GM13976 (cell line): ENCODE results near the gene PDYN.

Experiments used
- DNase-seq: peaks from one replicate; pipeline ENCODE4 v3.0.0; 2012; ENCODE audit warnings: low spot score
- in situ Hi-C: fragments of 300-500 bp; cut with MboI; formaldehyde crosslinking; loops from one replicate; pipeline ENCODE4 v1.12.0; 2022; ENCODE audit warnings: low sequenced_read_pairs, mixed read lengths, inconsistent platforms; ENCODE audit not compliant: unreplicated experiment
- TF ChIP-seq, protein P1 (sequence below): IDR thresholded peaks from 2 replicates; pipeline ENCODE4 v1.5.1; 2012; ENCODE audit warnings: borderline replicate concordance, mild to moderate bottlenecking; ENCODE audit not compliant: insufficient read depth; ENCODE audit errors: extremely low read depth, missing control alignments, control extremely low read depth

The PDYN gene

DNA sequence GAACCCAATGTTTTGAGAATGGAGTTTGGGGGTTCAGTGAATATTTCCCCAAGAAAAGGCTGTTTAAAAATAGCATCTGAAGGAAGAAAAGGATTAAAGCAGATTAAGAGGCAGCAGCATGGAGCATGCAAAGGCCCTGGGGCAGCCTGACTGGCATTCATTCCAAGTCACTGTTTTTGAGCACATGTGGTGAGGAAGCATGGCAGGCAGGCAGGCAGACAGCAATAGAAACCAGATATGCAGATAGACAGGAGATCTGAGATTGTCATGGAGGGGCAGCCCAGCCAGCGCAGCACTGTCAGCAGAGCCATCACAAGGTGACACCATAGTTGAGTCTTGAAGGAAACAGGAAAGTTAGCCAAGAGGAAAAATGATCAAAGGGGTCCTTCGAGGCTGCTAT lies 60.9 kb downstream of the PDYN start:
- DNase-seq, result no peak
- TF ChIP-seq, protein P1, sequence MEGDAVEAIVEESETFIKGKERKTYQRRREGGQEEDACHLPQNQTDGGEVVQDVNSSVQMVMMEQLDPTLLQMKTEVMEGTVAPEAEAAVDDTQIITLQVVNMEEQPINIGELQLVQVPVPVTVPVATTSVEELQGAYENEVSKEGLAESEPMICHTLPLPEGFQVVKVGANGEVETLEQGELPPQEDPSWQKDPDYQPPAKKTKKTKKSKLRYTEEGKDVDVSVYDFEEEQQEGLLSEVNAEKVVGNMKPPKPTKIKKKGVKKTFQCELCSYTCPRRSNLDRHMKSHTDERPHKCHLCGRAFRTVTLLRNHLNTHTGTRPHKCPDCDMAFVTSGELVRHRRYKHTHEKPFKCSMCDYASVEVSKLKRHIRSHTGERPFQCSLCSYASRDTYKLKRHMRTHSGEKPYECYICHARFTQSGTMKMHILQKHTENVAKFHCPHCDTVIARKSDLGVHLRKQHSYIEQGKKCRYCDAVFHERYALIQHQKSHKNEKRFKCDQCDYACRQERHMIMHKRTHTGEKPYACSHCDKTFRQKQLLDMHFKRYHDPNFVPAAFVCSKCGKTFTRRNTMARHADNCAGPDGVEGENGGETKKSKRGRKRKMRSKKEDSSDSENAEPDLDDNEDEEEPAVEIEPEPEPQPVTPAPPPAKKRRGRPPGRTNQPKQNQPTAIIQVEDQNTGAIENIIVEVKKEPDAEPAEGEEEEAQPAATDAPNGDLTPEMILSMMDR, result no peak
- in situ Hi-C loops, result no loop called here

DNA sequence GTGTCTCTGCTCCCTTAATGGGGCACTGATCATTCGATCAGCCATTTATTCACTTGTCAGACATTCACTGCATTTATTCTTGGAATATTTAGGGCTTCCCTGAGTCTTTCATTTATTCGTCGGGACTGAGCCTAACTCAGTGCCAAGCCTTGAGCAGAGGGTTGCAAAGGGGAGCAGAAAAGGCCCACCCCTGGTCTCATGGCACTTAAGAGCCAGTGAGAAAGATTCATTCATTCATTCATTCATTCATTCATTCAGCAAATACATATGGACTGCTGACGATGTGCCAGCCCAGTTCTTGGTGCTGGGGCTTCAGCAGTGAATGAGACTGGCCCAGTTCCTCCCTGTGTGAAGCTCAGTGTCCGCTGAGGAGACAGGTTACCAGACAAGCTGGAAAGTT lies 62.0 kb downstream of the PDYN start:
- TF ChIP-seq, protein P1, result no peak
- in situ Hi-C loops, result no loop called here

DNA sequence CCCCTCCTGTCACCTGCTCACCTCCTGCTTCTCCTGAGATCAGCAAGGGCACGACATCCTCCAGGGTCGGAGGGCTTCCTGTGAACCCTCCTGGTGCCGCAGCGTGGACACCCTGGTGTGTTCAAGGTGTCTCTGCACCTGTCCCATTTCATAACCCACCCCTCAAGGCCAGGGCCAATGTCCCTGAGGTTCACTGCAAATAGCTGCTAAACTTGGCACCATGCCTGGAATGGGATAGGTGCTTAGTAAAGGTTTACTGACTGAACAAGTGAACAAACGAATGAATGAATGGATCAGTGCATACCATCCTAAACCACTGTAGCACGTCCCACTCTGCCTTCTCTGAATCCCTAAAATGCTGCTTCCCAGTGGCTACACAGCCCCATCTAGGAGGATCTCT lies 63.7 kb downstream of the PDYN start:
- no peak for DNase-seq
- in situ Hi-C loops, result no loop called here
- TF ChIP-seq, protein P1, result no peak

More for the DNA sequence above, 62.0 kb downstream of the PDYN start:
- no peak for DNase-seq

DNA sequence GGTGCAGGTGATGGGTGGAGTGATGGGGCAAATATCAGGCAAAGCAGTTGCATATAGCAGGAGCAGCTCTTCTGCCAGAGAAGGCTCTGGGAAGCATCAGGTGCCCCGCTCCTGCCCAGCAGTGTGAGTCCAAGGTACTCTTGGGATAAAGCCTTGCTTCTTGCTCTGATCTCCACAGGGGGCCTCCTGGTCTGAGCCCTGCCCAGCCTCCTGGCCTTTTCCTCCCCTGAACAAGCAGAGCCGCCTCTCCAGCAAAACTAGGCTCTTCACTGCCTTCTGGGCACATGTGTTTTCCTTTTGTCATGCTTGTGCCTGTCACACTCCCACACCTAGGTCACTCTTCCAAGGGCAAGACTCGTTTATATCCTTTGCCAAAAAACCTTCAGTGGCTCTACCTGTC lies 64.4 kb downstream of the PDYN start:
- in situ Hi-C loops, result no loop called here
- TF ChIP-seq, protein P1, result no peak
- no peak for DNase-seq

DNA sequence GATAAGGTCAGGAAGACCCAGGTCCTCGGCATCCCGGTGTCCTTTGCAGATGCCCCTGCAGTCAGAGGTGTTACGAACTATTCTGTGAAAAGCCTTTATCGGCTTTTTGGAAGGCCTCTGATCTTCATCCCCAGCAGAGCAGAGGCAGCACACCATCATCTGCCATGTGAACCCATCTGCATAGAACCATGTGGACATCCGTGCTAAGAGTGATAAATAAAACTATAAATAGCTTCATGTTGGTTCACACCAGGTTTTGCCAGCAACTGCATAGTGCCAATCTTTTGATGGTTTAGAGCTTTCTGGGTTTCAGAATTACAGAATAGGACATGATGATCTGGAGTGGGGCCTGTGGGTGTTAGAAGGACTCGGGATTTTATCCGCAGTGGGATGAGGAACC lies 65.1 kb downstream of the PDYN start:
- in situ Hi-C loops, result no loop called here
- no peak for DNase-seq
- TF ChIP-seq, protein P1, result no peak
